IPS-20b (cell line): ENCODE results near the gene TGFBRAP1.

Experiments
- H3K27ac ChIP-seq: one replicate; pipeline ENCODE4 v1.5.1; 2013; ENCODE audit warnings: low read length
- H3K27me3 ChIP-seq: 2 replicates; pipeline ENCODE4 v1.6.1; 2013; ENCODE audit warnings: mild to moderate bottlenecking, low read length, inconsistent platforms; ENCODE audit not compliant: insufficient read depth
- H3K36me3 ChIP-seq: 2 replicates; pipeline ENCODE4 v1.6.1; 2013; ENCODE audit warnings: low read depth, mild to moderate bottlenecking, inconsistent platforms, low read length, moderate library complexity; ENCODE audit not compliant: insufficient read depth
- H3K4me1 ChIP-seq: 2 replicates; pipeline ENCODE4 v1.6.1; 2013; ENCODE audit warnings: mild to moderate bottlenecking, control low read depth, inconsistent platforms, low read length, moderate library complexity; ENCODE audit not compliant: insufficient read depth
- H3K4me3 ChIP-seq: 2 replicates; pipeline ENCODE4 v1.5.1; 2013; ENCODE audit warnings: mild to moderate bottlenecking, low read length, inconsistent platforms
- H3K9ac ChIP-seq: 2 replicates; pipeline ENCODE4 v1.6.1; 2013; ENCODE audit warnings: low read depth, mild to moderate bottlenecking, inconsistent platforms, low read length, moderate library complexity
- H3K9me3 ChIP-seq: 2 replicates; pipeline ENCODE4 v1.6.1; 2013; ENCODE audit warnings: mild to moderate bottlenecking, low read depth, low read length, inconsistent platforms; ENCODE audit not compliant: insufficient read depth

Gene TGFBRAP1

DNA sequence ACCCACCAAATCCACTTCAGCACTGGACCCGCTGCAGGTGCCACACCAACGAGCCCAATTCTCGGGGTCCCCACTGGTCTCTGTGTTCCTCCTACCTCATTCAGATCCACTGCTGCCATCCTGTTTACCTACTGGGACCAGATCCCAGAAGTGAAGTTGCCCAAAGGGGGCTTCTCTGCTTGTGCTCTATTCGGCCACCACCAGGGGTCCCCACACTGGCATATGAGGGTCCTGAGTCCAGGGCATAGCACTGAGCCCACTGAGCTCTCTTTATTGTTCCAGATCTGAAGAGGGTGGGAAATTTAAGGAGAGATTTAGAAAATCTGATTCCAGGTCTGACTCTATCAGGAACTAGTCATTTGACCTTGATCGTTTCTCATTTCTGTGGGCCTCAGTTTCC lies 85.6 kb downstream of the TGFBRAP1 start:
- H3K9ac ChIP-seq, result no peak overlapping the region
- no peaks in the 10 kb centered on the region; the same call in 1 of the 2 replicates for H3K27me3 ChIP-seq
- H3K9me3 ChIP-seq, result no peaks in the 10 kb centered on the region
- no peak overlapping the region for H3K4me3 ChIP-seq
- no peaks in the 10 kb centered on the region for H3K36me3 ChIP-seq
- H3K4me1 ChIP-seq, result no peaks in the 10 kb centered on the region
- no peak overlapping the region for H3K27ac ChIP-seq

- H3K27ac ChIP-seq, result no peak overlapping the region
- no peak overlapping the region for H3K4me3 ChIP-seq
- H3K36me3 ChIP-seq, result no peaks in the 10 kb centered on the region
- H3K9me3 ChIP-seq, result no peaks in the 10 kb centered on the region
- peaks cover 6% of the 10 kb centered on the region; the same call in 1 of the 2 replicates for H3K27me3 ChIP-seq
- no peaks in the 10 kb centered on the region for H3K4me1 ChIP-seq
- no peak overlapping the region for H3K9ac ChIP-seq
Measured at GRCh38 chr2:105242286-105242993, 87.1 kb downstream of the TGFBRAP1 start.

- Histone ChIP-seq H3K27ac (no peak within 1 kb of the TSS), H3K9ac (no peak within 1 kb of the TSS), H3K4me3 (no peak within 1 kb of the TSS), H3K4me1 (no peaks in the 10 kb centered on the region), H3K27me3 (peaks cover 6% of the 10 kb centered on the region; the same call in 1 of the 2 replicates), H3K9me3 (no peaks in the 10 kb centered on the region), H3K36me3 (no peaks in the 10 kb centered on the region)
Measured at GRCh38 chr2:105241443-105241842, 88.1 kb downstream of the TGFBRAP1 start, which contains the start of gene GPR45. TSS of gene GPR45 (plus strand) at chr2:105241743. CDS start at chr2:105241859, 116 bp downstream.

DNA sequence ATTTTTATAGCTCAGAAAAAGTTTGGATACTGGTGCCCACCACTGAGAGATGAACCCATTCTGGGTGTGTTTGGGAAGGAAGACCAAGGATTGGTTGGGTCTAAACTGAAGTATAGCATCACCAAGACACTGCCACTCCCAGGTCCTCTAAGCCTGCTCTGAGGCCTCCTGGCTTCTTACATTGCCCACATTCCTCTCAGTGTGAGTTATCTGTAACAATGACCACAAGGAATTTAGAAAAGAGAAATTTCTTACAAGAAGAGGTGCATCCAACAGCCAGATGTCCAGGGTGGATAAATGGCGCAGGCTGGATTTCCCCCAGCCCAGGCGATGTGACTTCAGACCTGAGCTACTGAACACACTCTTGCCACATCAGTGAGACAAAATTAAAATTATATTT lies 89.6 kb downstream of the TGFBRAP1 start:
- H3K4me1 ChIP-seq, result no peaks in the 10 kb centered on the region; the same call in 1 of the 2 replicates
- H3K27ac ChIP-seq, result no peak overlapping the region
- no peaks in the 10 kb centered on the region for H3K9me3 ChIP-seq
- no peak overlapping the region for H3K9ac ChIP-seq
- peaks cover 9% of the 10 kb centered on the region; the same call in 1 of the 2 replicates for H3K27me3 ChIP-seq
- H3K36me3 ChIP-seq, result no peaks in the 10 kb centered on the region
- no peak overlapping the region for H3K4me3 ChIP-seq

DNA sequence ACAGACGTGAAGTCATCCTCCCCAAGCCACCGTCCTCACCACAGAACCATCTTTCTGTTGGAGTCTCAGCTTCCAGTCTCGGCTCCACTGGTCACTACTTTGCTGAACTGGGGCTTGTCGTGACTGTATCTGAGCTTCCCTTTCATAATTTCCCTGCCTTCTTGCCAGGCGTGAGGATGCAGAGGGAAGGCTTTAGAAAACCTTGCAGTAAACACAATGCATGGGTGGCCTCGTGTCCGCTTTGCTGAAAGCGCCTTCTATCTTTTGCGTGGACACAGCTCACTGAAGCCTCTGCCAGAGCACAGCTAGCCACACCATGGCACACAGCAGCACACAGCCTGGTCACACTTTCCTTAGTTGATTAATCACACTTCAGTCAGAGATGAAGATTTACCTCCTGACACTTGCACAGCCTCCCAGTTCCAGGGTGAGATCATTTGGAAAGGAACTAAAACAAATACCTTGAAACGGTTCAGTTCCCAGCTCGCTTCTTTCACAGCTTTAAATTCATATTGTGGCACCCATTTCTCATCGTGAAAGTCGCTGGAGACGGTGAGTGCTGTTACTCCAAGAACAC lies 90.8 kb downstream of the TGFBRAP1 start:
- no peak overlapping the region for H3K9ac ChIP-seq
- no peaks in the 10 kb centered on the region for H3K36me3 ChIP-seq
- H3K4me3 ChIP-seq, result peak overlapping the region; percentile 43; the same call in 1 of the 2 replicates
- H3K27ac ChIP-seq, result no peak overlapping the region
- peaks cover 9% of the 10 kb centered on the region; the same call in 1 of the 2 replicates for H3K27me3 ChIP-seq
- no peaks in the 10 kb centered on the region; the same call in 1 of the 2 replicates for H3K4me1 ChIP-seq
- H3K9me3 ChIP-seq, result no peaks in the 10 kb centered on the region

GRCh38 chr2:105237045-105237765 lies 92.3 kb downstream of the TGFBRAP1 start:
- H3K27ac ChIP-seq, result no peak overlapping the region
- H3K27me3 ChIP-seq, result peaks cover 9% of the 10 kb centered on the region; the same call in 1 of the 2 replicates
- H3K9me3 ChIP-seq, result no peaks in the 10 kb centered on the region
- H3K4me1 ChIP-seq, result no peaks in the 10 kb centered on the region; the same call in 1 of the 2 replicates
- H3K36me3 ChIP-seq, result no peaks in the 10 kb centered on the region
- H3K4me3 ChIP-seq, result no peak overlapping the region
- H3K9ac ChIP-seq, result no peak overlapping the region

DNA sequence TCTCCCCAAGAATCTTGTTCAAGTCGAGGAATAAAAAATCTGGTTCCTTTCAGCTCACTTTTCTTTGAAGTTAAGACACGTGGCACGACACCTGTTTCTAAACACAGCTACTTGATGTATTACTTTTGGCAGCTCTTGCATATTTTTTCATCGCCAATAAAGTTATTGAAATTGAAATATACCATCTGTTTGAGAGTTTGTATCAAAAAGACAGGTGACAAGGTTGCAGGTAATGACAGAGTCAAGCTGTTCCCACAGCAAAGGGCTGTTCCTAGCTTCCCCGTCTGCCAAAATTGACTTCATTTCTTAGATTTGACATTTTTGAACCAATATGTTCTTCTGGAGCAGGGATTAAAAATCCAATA lies 93.5 kb downstream of the TGFBRAP1 start:
- H3K9ac ChIP-seq, result no peak overlapping the region

GRCh38 chr2:105235388-105236059 lies 94.0 kb downstream of the TGFBRAP1 start:
- H3K9me3 ChIP-seq, result no peaks in the 10 kb centered on the region
- no peak overlapping the region for H3K27ac ChIP-seq
- H3K4me3 ChIP-seq, result no peak overlapping the region
- no peaks in the 10 kb centered on the region for H3K36me3 ChIP-seq
- H3K9ac ChIP-seq, result no peak overlapping the region
- H3K4me1 ChIP-seq, result no peaks in the 10 kb centered on the region; the same call in 1 of the 2 replicates
- H3K27me3 ChIP-seq, result peaks cover 9% of the 10 kb centered on the region; the same call in 1 of the 2 replicates

More for the DNA sequence above, 93.5 kb downstream of the TGFBRAP1 start:
- H3K36me3 ChIP-seq, result no peaks in the 10 kb centered on the region
- H3K27me3 ChIP-seq, result peaks cover 9% of the 10 kb centered on the region; the same call in 1 of the 2 replicates
- no peak overlapping the region for H3K27ac ChIP-seq
- H3K4me1 ChIP-seq, result no peaks in the 10 kb centered on the region; the same call in 1 of the 2 replicates
- H3K4me3 ChIP-seq, result no peak overlapping the region
- H3K9me3 ChIP-seq, result no peaks in the 10 kb centered on the region

DNA sequence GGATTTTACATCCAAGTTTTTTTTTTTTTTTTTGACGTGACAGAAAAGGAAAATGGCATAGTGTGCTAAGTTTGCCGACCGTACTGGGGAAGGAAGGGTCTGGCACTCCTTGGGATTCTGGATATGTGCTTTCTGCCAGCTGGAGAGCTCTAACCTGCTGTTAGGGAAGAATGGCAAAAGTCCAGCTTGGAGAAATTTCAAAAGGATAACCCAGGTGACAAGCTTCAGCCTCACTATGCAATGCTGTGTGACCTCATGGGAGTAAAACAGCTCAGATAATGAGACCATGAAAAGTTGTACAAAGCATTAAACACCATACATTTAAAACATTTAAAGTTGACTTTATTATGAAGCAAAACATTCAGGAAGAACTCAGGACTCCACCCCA lies 98.3 kb downstream of the TGFBRAP1 start:
- no peak overlapping the region for H3K4me3 ChIP-seq
- H3K36me3 ChIP-seq, result no peaks in the 10 kb centered on the region
- 0 out of 2 replicates have a peak, but pooled peaks cover 4% of the 10 kb centered on the region for H3K27me3 ChIP-seq
- H3K9ac ChIP-seq, result no peak overlapping the region
- no peaks in the 10 kb centered on the region; the same call in 1 of the 2 replicates for H3K4me1 ChIP-seq
- H3K9me3 ChIP-seq, result no peaks in the 10 kb centered on the region
- H3K27ac ChIP-seq, result no peak overlapping the region

DNA sequence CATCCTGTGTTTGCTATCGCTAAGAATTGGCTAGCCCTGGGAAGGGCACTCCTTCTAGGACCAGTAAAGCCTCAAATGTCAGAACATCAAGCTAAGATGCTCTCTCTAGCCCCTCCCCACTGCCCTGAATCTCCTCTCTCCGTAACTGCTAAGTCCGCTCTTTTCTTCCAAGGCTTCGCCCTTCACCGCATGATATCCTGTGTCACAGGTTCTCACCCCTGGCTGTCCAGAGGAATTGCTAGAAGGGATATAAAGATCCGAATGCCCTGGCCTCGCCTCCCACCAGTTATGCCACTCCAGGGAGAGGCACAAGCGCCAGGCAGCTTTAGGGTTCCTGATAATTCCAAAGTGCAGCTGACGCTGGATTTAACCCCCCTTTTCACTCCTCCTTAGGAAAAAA lies 105.1 kb downstream of the TGFBRAP1 start:
- H3K27ac ChIP-seq, result no peak overlapping the region
- no peak overlapping the region for H3K4me3 ChIP-seq
- no peaks in the 10 kb centered on the region for H3K36me3 ChIP-seq
- H3K9me3 ChIP-seq, result no peaks in the 10 kb centered on the region
- no peaks in the 10 kb centered on the region for H3K27me3 ChIP-seq
- no peak overlapping the region for H3K9ac ChIP-seq
- peaks cover 7% of the 10 kb centered on the region; the same call in 1 of the 2 replicates for H3K4me1 ChIP-seq

GRCh38 chr2:105220604-105221003 lies 108.9 kb downstream of the TGFBRAP1 start:
- Histone ChIP-seq H3K36me3 (no peaks in the 10 kb centered on the region), H3K9me3 (no peaks in the 10 kb centered on the region), H3K27me3 (no peaks in the 10 kb centered on the region), H3K4me3 (no peak overlapping the region), H3K9ac (no peak overlapping the region), H3K4me1 (peaks cover 7% of the 10 kb centered on the region; the same call in 1 of the 2 replicates), H3K27ac (no peak overlapping the region)
